H1 (cell line): ENCODE results near the gene RAD23A. TPM values are rescaled to one million over a fixed set of nuclear protein-coding genes. Genes with fewer than 3 reads are reported as not detected.

Experiments used
- ASH2L ChIP-seq: fragments of 200-600, 300-600 bp; sonication (generic); IDR thresholded peaks from one replicate; pipeline ENCODE4 v1.7.1; 2017; ENCODE audit warnings: low read length
- CHD1 ChIP-seq: IDR thresholded peaks from 2 replicates; pipeline ENCODE4 v1.6.1; 2012; ENCODE audit warnings: low read depth, low read length, improper control_type of control experiment
- CHD2 ChIP-seq: IDR thresholded peaks from 2 replicates; pipeline ENCODE4 v1.6.1; 2012; ENCODE audit warnings: low read length, improper control_type of control experiment
- EGR1 ChIP-seq: IDR thresholded peaks from 2 replicates; pipeline ENCODE4 v1.6.1; 2011; ENCODE audit warnings: low read depth, low read length, borderline replicate concordance
- EP300 ChIP-seq, 2 experiments: IDR thresholded peaks; 1 replicate in 1 of 2; 2 replicates in 1 of 2; pipeline ENCODE4 v1.6.1; 2011 to 2012; ENCODE audit warnings: low read depth in 2 of 2, low read length in 2 of 2, mild to moderate bottlenecking in 2 of 2, borderline replicate concordance in 1 of 2, inconsistent platforms in 1 of 2, moderate library complexity in 1 of 2
- GTF2F1 ChIP-seq: IDR thresholded peaks from 2 replicates; pipeline ENCODE4 v1.6.1; 2012; ENCODE audit warnings: low read depth, low read length, improper control_type of control experiment, borderline replicate concordance
- KDM5A ChIP-seq: fragments of 200-600 bp; IDR thresholded peaks from 2 replicates; pipeline ENCODE4 v1.7.1; 2012; ENCODE audit warnings: mild to moderate bottlenecking, low read length, inconsistent platforms, mixed read lengths
- NANOG ChIP-seq: IDR thresholded peaks from 2 replicates; pipeline ENCODE4 v1.6.1; 2011; ENCODE audit warnings: low read length, low read depth, mild to moderate bottlenecking, inconsistent platforms; ENCODE audit not compliant: insufficient read depth, poor library complexity, severe bottlenecking
- SAP30 ChIP-seq: fragments of 300-600 bp; sonication (generic); IDR thresholded peaks from 2 replicates; pipeline ENCODE4 v1.7.1; 2012; ENCODE audit warnings: low read length, moderate library complexity, mild to moderate bottlenecking, inconsistent platforms; ENCODE audit not compliant: insufficient read depth, insufficient replicate concordance
- SP1 ChIP-seq: IDR thresholded peaks from 2 replicates; pipeline ENCODE4 v1.6.1; 2011; ENCODE audit warnings: low read depth, low read length
- TAF1 ChIP-seq: IDR thresholded peaks from 2 replicates; pipeline ENCODE4 v1.6.1; 2011; ENCODE audit warnings: mild to moderate bottlenecking, low read depth, low read length
- TAF7 ChIP-seq: optimal IDR thresholded peaks from 2 replicates; pipeline ENCODE3; 2011; ENCODE audit warnings: low read depth, mild to moderate bottlenecking, inconsistent platforms, low read length, moderate library complexity, borderline replicate concordance
- TCF12 ChIP-seq: IDR thresholded peaks from 2 replicates; pipeline ENCODE4 v1.6.1; 2011; ENCODE audit warnings: low read depth, mild to moderate bottlenecking, low read length
- polyA plus RNA-seq, 7 experiments: library from polyadenylated mRNA; depleted of rRNA in 3 of 7; stranded (reverse) in 5 of 7; unstranded in 2 of 7; fragments of >200 nt in 5 of 7; fragments of 200-250 nt in 2 of 7; gene quantifications; 1 replicate in 5 of 7; 2 replicates in 1 of 7; 4 replicates in 1 of 7; pipeline versions ENCODE4 v1.2.1 to v1.2.3, GENCODE V29; 2011 to 2013; ENCODE audit warnings: missing spikeins in 2 of 7, mixed read lengths in 2 of 7
- total RNA-seq: library from RNA; stranded (reverse); fragmentation: NEBNext Ultra II Directional; extraction: Animal tissue kit (Norgen Biotek cat#: 25700); gene quantifications from 2 replicates; pipeline ENCODE4 v1.2.1, GENCODE V29; 2021
- TF ChIP-seq, protein P1 (sequence below): IDR thresholded peaks from 2 replicates; pipeline ENCODE4 v1.6.1; 2011; ENCODE audit warnings: low read depth, mild to moderate bottlenecking, low read length; ENCODE audit not compliant: insufficient read depth

The RAD23A gene
- total and polyA plus RNA-seq, 2 of the 8 experiments (the other 6 are each of a cell fraction or from before 2014, with no cell fraction given) = 40.0 to 76.1 TPM

- TF ChIP-seq CHD1 (no peak), EGR1 (peak; percentile 39; the same call in 1 of the 2 replicates), TAF1 (peak; percentile 99), KDM5A (0 out of 2 replicates have a peak, but pooled peaks have one; percentile 28), NANOG (no peak), CHD2 (peak; percentile 69), GTF2F1 (peak; percentile 80; the same call in 1 of the 2 replicates), SP1 (peak; percentile 63; the same call in 1 of the 2 replicates), EP300 (IDR thresholded peaks at IDR 0.05; ENCODE audit: borderline replicate concordance in 1 of 2, low read depth in 2 of 2, low read length in 2 of 2) (no peak), SAP30 (no peak), TCF12 (0 out of 2 replicates have a peak, but pooled peaks have one; percentile 19), ASH2L (no peak), TAF7 (peak; percentile 97)
- TF ChIP-seq, protein P1, sequence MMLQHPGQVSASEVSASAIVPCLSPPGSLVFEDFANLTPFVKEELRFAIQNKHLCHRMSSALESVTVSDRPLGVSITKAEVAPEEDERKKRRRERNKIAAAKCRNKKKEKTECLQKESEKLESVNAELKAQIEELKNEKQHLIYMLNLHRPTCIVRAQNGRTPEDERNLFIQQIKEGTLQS = peak; percentile 94
Observed at GRCh38 chr19:12945479-12946091, at the start of gene RAD23A (continued).
